Measurements from ENCODE around the gene LRRC37B. TPM values are rescaled to one million over a fixed set of nuclear protein-coding genes. Genes with fewer than 3 reads are reported as not detected.

The LRRC37B gene
- total RNA-seq, 1 experiment from 2014 or later, result 8.8 TPM

GRCh38 chr17:32010114-32010513 is 2.9 kb downstream of the LRRC37B start:
- H3K9ac ChIP-seq (ENCODE audit: low read length), result no peak overlapping the region
- H3K27me3 ChIP-seq (ENCODE audit: insufficient read depth, low read length), result no peaks in the 10 kb centered on the region
- no peak overlapping the region for H3K4me3 ChIP-seq (replicated peaks in 1 of 2; ENCODE audit: low read depth in 1 of 2, low read length in 2 of 2)
- H3K27ac ChIP-seq (ENCODE audit: low read depth, low read length), result no peak overlapping the region
- no TSS peak for BruUV-seq (replicated peaks)
- DNase-seq (ENCODE audit: low read depth, low spot score), result no peak
- POLR2A ChIA-PET, result no interaction called here
- H3K9me2 ChIP-seq (ENCODE audit: insufficient read depth), result no peaks in the 10 kb centered on the region
- CTCF ChIA-PET, result no interaction called here
- intact Hi-C loops (cut with micrococcal nuclease), result no loop called here
- RAD21 ChIA-PET (ENCODE audit: low non-redundant PET in 1 of 2, low total read pairs in 2 of 2, uncharacterized antibody in 2 of 2, unreplicated experiment in 2 of 2), result no interaction called here
- H3K36me3 ChIP-seq (ENCODE audit: control insufficient read depth in 1 of 2, insufficient read depth in 2 of 2, low read length in 2 of 2), result no peaks in the 10 kb centered on the region
- no peaks in the 10 kb centered on the region; the same call in 1 of the 2 replicates for H4K20me1 ChIP-seq (ENCODE audit: insufficient read depth)
- H2AFZ ChIP-seq (ENCODE audit: low read depth, low read length, poor library complexity, severe bottlenecking), result no peak overlapping the region
- ATAC-seq, result no peak
- no peak overlapping the region for H3K4me2 ChIP-seq (ENCODE audit: low read length)
- no peak for TF ChIP-seq ELF1 (IDR thresholded peaks at IDR 0.05; ENCODE audit: borderline replicate concordance, low read depth)
- H3K4me1 ChIP-seq (ENCODE audit: control insufficient read depth in 1 of 2, insufficient read depth in 2 of 2, low read length in 2 of 2), result peaks cover 4 to 19% of the 10 kb centered on the region in 2 experiments
- H3K79me2 ChIP-seq (ENCODE audit: insufficient read depth, low read length), result peaks cover 23% of the 10 kb centered on the region
- no peaks in the 10 kb centered on the region for H3K9me3 ChIP-seq (ENCODE audit: control insufficient read depth in 1 of 2, insufficient read depth in 1 of 2, low read depth in 1 of 2, low read length in 2 of 2)

GRCh38 chr17:32015245-32016013 is 8.2 kb downstream of the LRRC37B start:
- TF ChIP-seq MAX (IDR thresholded peaks at IDR 0.05), result no peak
- H3K4me2 ChIP-seq (ENCODE audit: low read length), result no peak overlapping the region
- ChIA-PET POLR2A (no interaction called here), RAD21 (ENCODE audit: low non-redundant PET in 1 of 2, low total read pairs in 2 of 2, uncharacterized antibody in 2 of 2, unreplicated experiment in 2 of 2) (no interaction called here), CTCF (no interaction called here)
- H3K4me1 ChIP-seq (ENCODE audit: control insufficient read depth in 1 of 2, insufficient read depth in 2 of 2, low read length in 2 of 2), result peaks cover 0 to 4% of the 10 kb centered on the region in 2 experiments; a peak in 1 of 4 replicates
- ATAC-seq (no peak), DNase-seq (ENCODE audit: low read depth, low spot score) (no peak)
- no peak overlapping the region for H3K27ac ChIP-seq (ENCODE audit: low read depth, low read length)
- H3K9me3 ChIP-seq (ENCODE audit: control insufficient read depth in 1 of 2, insufficient read depth in 1 of 2, low read depth in 1 of 2, low read length in 2 of 2), result no peaks in the 10 kb centered on the region
- H3K79me2 ChIP-seq (ENCODE audit: insufficient read depth, low read length), result peaks cover 10% of the 10 kb centered on the region
- no peak overlapping the region for H2AFZ ChIP-seq (ENCODE audit: low read depth, low read length, poor library complexity, severe bottlenecking)
- H3K9ac ChIP-seq (ENCODE audit: low read length), result no peak overlapping the region
- intact Hi-C loops (cut with micrococcal nuclease), result no loop called here
- no peaks in the 10 kb centered on the region for H3K36me3 ChIP-seq (ENCODE audit: control insufficient read depth in 1 of 2, insufficient read depth in 2 of 2, low read length in 2 of 2)
- no peak overlapping the region for H3K4me3 ChIP-seq (replicated peaks in 1 of 2; ENCODE audit: low read depth in 1 of 2, low read length in 2 of 2)
- no peaks in the 10 kb centered on the region for H4K20me1 ChIP-seq (ENCODE audit: insufficient read depth)
- BruUV-seq (replicated peaks), result no TSS peak
- H3K27me3 ChIP-seq (ENCODE audit: insufficient read depth, low read length), result no peaks in the 10 kb centered on the region
- H3K9me2 ChIP-seq (ENCODE audit: insufficient read depth), result no peaks in the 10 kb centered on the region

Data from HCT116 (cell line).